Osteoblast (primary cell): Measurements from ENCODE around the gene DRC7. TPM values are rescaled to one million over a fixed set of nuclear protein-coding genes. Genes with fewer than 3 reads are reported as not detected.

Source experiments
- DNase-seq: peaks from one replicate; pipeline ENCODE4 v3.0.0; 2011; ENCODE audit warnings: low spot score, mixed read lengths; ENCODE audit not compliant: insufficient read length; ENCODE audit errors: missing footprints
- H2AFZ ChIP-seq: 2 replicates; pipeline ENCODE4 v1.6.0; 2011; ENCODE audit warnings: mild to moderate bottlenecking, low read length
- H3K27ac ChIP-seq: 2 replicates; pipeline ENCODE4 v1.5.1; 2011; ENCODE audit warnings: mild to moderate bottlenecking, low read depth, low read length, moderate library complexity
- H3K27me3 ChIP-seq: 2 replicates; pipeline ENCODE4 v1.6.0; 2012; ENCODE audit warnings: mild to moderate bottlenecking, control low read depth, inconsistent platforms, low read length, moderate library complexity; ENCODE audit not compliant: insufficient read depth
- H3K36me3 ChIP-seq: 2 replicates; pipeline ENCODE4 v1.5.1; 2011; ENCODE audit warnings: mild to moderate bottlenecking, low read length, control low read depth, moderate library complexity; ENCODE audit not compliant: insufficient read depth
- H3K4me1 ChIP-seq: 2 replicates; pipeline ENCODE4 v1.5.1; 2011; ENCODE audit warnings: mild to moderate bottlenecking, low read length, control low read depth, moderate library complexity; ENCODE audit not compliant: insufficient read depth
- H3K4me2 ChIP-seq: 2 replicates; pipeline ENCODE4 v1.6.0; 2011; ENCODE audit warnings: mild to moderate bottlenecking, low read length; ENCODE audit not compliant: insufficient read depth
- H3K4me3 ChIP-seq: fragments of 200-600 bp; sonication (generic); 3 replicates; pipeline ENCODE4 v1.5.1; 2012; ENCODE audit warnings: mild to moderate bottlenecking, low read length, inconsistent platforms; ENCODE audit not compliant: insufficient read depth
- H3K79me2 ChIP-seq: 2 replicates; pipeline ENCODE4 v1.6.0; 2012; ENCODE audit warnings: mild to moderate bottlenecking, low read length, control low read depth, inconsistent platforms; ENCODE audit not compliant: insufficient read depth
- H3K9me3 ChIP-seq: 2 replicates; pipeline ENCODE4 v1.5.1; 2011; ENCODE audit warnings: low read depth, low read length, control low read depth
- H4K20me1 ChIP-seq: 2 replicates; pipeline ENCODE4 v1.6.0; 2012; ENCODE audit warnings: mild to moderate bottlenecking, low read length, control low read depth; ENCODE audit not compliant: insufficient read depth
- total RNA-seq: library from RNA; depleted of rRNA; stranded (reverse); fragments of >200 nt; gene quantifications from 2 replicates; pipeline ENCODE4 v1.2.3, GENCODE V29; 2012
- TF ChIP-seq, protein P1 (sequence below): IDR thresholded peaks from 2 replicates; pipeline ENCODE4 v1.5.1; 2011; ENCODE audit warnings: mild to moderate bottlenecking, low read depth, low read length, moderate library complexity; ENCODE audit errors: extremely low read depth

The DRC7 gene
- total RNA-seq, 1 donor: not detected

DNA sequence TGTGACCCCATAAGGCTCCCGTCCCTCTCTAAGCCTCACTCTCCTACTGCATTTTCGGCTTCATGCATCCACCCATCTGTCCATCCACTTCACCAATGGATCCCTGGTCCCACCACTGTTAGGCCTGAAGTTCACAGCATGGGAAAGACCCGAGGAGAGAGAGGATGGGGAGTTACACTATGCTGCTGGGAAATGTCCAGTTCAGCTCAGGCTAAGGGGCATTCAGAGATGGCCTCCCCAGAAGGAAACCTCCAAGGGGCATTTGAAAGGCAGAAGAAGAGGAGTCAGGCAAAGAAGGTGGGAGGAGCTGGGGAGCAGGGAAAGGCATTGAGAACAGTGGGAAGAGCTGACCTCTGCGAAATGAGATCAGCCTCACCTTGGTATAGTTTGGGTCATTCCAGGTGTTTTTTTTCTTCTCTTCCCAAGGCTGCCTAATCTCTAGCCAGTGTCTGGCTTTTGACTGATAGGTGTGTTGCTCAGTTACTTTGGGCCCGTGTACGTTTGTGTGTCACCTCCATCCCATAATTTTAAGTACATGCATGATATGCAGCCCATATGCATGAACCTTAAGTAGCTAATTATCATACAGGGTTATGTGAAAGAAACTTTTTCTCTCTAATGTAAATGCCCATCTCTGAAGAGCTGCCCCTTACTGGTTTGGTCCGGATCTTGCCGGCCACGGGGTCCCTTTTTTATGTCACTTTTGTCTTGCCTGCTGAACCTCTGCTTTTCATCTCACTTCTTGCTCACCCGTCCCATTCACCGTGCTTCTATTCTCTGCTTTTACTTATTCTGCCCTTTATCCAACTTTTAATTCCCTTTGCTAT, 11.6 kb upstream of the DRC7 start:
- H3K4me3 ChIP-seq: no peak overlapping the region
- peaks cover 2% of the 10 kb centered on the region for H3K27me3 ChIP-seq
- no peaks in the 10 kb centered on the region for H3K4me1 ChIP-seq
- no peaks in the 10 kb centered on the region for H3K36me3 ChIP-seq
- no peaks in the 10 kb centered on the region for H3K9me3 ChIP-seq
- H4K20me1 ChIP-seq: no peaks in the 10 kb centered on the region
- TF ChIP-seq, protein P1, sequence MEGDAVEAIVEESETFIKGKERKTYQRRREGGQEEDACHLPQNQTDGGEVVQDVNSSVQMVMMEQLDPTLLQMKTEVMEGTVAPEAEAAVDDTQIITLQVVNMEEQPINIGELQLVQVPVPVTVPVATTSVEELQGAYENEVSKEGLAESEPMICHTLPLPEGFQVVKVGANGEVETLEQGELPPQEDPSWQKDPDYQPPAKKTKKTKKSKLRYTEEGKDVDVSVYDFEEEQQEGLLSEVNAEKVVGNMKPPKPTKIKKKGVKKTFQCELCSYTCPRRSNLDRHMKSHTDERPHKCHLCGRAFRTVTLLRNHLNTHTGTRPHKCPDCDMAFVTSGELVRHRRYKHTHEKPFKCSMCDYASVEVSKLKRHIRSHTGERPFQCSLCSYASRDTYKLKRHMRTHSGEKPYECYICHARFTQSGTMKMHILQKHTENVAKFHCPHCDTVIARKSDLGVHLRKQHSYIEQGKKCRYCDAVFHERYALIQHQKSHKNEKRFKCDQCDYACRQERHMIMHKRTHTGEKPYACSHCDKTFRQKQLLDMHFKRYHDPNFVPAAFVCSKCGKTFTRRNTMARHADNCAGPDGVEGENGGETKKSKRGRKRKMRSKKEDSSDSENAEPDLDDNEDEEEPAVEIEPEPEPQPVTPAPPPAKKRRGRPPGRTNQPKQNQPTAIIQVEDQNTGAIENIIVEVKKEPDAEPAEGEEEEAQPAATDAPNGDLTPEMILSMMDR: no peak
- no peak overlapping the region for H2AFZ ChIP-seq
- no peak overlapping the region for H3K27ac ChIP-seq
- no peaks in the 10 kb centered on the region for H3K79me2 ChIP-seq
- DNase-seq: no peak
- H3K4me2 ChIP-seq: no peak overlapping the region

DNA sequence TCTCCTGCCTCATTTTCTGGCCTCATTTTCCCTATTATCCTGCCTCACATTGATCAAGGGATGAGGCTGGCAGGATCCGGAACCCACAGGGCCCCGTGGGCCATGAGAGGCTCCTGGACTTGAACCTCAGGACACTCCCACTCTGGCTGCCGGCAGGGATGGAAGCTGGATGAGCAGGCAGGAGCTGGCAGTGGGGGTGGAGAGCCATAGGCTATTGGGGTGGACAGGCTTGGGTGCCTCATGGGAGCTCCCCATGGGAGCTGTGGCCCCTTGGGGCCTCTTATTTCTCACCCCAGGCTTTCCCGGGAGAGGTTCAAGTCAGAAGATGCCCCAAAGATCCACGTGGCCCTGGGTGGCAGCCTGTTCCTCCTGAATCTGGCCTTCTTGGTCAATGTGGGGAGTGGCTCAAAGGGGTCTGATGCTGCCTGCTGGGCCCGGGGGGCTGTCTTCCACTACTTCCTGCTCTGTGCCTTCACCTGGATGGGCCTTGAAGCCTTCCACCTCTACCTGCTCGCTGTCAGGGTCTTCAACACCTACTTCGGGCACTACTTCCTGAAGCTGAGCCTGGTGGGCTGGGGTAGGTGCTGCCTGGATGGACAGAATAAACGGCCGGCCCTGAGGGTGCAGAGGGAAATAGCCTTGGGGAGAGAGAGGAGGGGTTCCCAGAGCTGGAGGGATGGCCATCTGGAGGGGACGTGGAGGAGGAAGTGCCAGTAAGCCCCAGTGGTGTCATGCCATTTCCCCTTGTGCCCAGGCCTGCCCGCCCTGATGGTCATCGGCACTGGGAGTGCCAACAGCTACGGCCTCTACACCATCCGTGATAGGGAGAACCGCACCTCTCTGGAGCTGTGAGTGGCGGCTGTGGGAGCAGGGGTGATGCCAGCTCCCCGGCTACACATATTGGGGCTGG, 10.7 kb upstream of the DRC7 start:
- no peaks in the 10 kb centered on the region for H4K20me1 ChIP-seq
- H3K27me3 ChIP-seq: peaks cover 11% of the 10 kb centered on the region
- no peaks in the 10 kb centered on the region for H3K79me2 ChIP-seq
- no peak overlapping the region for H3K4me3 ChIP-seq
- no peak overlapping the region for H3K27ac ChIP-seq
- no peaks in the 10 kb centered on the region for H3K4me1 ChIP-seq
- no peaks in the 10 kb centered on the region for H3K36me3 ChIP-seq
- H2AFZ ChIP-seq: no peak overlapping the region
- H3K4me2 ChIP-seq: no peak overlapping the region
- TF ChIP-seq, protein P1: no peak
- no peaks in the 10 kb centered on the region for H3K9me3 ChIP-seq
- peak; percentile 77 for DNase-seq

DNA sequence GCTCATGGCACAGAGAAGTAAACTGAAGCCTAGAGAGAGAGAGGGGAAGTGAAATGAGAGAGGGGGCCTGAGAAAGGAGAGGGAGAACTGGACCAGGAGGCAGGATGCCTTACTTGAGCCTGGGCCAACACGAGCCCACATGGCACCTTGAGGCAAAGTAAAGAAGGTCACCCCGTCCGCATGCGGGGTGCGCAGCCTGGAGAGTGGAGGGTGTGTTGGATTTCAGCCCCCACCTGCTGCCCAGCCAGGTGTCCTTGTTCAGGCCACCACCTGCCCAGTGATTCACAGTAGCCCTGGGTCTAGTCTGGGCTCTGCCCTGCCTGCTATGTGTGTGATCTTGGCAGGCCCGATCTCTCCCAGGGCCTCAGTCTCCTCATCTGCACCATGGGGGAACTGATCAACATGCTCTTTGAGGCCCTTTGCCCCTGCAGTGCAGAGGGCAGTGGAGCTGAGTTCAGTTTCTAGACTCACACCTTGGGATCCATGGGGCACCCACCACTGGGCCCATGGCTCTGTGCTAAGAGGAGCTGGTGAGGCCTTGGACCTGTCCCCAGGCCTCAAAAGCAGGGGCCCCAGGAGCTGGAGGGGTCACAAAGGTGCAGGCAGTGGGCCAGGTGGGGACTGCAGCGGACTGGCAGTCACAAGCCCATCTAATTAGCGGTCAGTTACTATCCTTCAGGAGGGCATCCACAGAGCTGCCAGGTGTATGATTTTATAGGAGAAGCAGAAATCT, 9.8 kb upstream of the DRC7 start:
- peaks cover 14% of the 10 kb centered on the region for H3K27me3 ChIP-seq
- TF ChIP-seq, protein P1: no peak
- no peak overlapping the region for H3K4me3 ChIP-seq
- no peaks in the 10 kb centered on the region for H3K9me3 ChIP-seq
- no peaks in the 10 kb centered on the region for H3K79me2 ChIP-seq
- H3K4me2 ChIP-seq: no peak overlapping the region
- no peaks in the 10 kb centered on the region for H4K20me1 ChIP-seq
- no peak overlapping the region for H2AFZ ChIP-seq
- no peak overlapping the region for H3K27ac ChIP-seq
- H3K4me1 ChIP-seq: no peaks in the 10 kb centered on the region
- no peak for DNase-seq
- H3K36me3 ChIP-seq: no peaks in the 10 kb centered on the region
